ENCODE results near the gene TRIM41. TPM values are rescaled to one million over a fixed set of nuclear protein-coding genes. Genes with fewer than 3 reads are reported as not detected.
A peak's percentile ranks its signal among the peaks of the same experiment; 100 is the strongest.

Gene TRIM41
- total and polyA plus RNA-seq, 2 of the 13 experiments (the other 11 are each of a cell fraction or from before 2014, with no cell fraction given): 10.2 to 16.7 TPM

DNA sequence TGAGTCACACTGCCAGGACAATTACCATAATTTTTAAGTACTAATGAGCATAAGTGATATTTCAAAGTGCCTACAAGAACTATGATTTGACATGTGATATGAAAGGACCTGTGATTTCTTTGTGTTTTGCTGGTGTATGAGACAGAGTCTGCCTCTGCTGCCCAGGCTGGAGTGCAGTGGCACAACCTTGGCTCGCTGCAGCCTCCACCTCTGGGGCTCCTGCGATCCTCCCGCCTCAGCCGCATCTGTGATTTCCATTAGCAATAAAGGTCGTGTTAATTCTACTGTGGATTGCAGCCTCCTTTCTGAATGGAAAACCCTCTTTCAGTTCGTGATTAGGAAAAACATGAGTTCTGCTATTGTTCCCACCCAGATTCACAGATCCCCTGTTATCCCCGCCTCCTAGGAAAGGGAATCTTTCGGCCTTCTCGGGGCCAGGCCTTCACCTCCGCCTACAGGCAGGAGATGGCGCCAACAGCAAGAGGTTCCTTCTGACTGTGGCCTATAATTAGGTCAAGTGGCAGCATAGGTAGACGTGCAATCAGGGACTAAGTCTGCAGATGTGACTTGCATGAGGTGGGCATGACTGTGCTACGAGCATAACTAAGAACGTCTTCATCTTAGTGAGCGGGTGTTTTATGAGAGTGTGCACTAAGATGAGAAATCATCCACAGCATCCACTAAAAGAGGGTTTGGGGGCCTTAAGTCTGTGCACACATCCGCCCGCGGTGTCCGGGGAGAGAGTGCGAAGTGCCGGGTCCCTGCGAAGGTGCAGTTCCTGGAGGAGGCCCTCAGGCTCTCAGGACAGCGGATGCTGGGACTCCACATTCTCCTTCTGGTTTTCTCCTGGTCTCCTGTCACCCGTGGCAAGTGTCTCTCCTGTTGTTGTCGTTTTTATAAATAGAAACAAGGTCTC is 41.2 kb upstream of the TRIM41 start (continued):
- 0 out of 2 replicates have a peak, but pooled peaks have one; percentile 34 for TF ChIP-seq KDM3A (CRISPR knock-in tag; IDR thresholded peaks at IDR 0.05; ENCODE audit: low read depth)
- peak; percentile 98 for TF ChIP-seq PPARG (CRISPR knock-in tag; conservative IDR thresholded peaks at IDR 0.05)
- TF ChIP-seq ZNF687 (CRISPR knock-in tag; IDR thresholded peaks at IDR 0.05): peak; percentile 44; the same call in 1 of the 2 replicates
- TF ChIP-seq ARID5B (CRISPR knock-in tag; IDR thresholded peaks at IDR 0.05): peak; percentile 32; the same call in 1 of the 2 replicates
- peak; percentile 75; the same call in 1 of the 2 replicates for TF ChIP-seq RXRA (CRISPR knock-in tag; IDR thresholded peaks at IDR 0.05)
- peak; percentile 54; the same call in 1 of the 2 replicates for TF ChIP-seq SALL1 (CRISPR knock-in tag; IDR thresholded peaks at IDR 0.05)
- peak; percentile 29 for TF ChIP-seq ZNF781 (CRISPR knock-in tag; IDR thresholded peaks at IDR 0.05; ENCODE audit: borderline replicate concordance, not compliant biosample characterization)
- 0 out of 2 replicates have a peak, but pooled peaks have one; percentile 32 for TF ChIP-seq GATAD1 (CRISPR knock-in tag; IDR thresholded peaks at IDR 0.05)
- TF ChIP-seq MTA1 (CRISPR knock-in tag; IDR thresholded peaks at IDR 0.05; ENCODE audit: borderline replicate concordance): no peak
- TF ChIP-seq GTF3A (CRISPR knock-in tag; conservative IDR thresholded peaks at IDR 0.05): no peak
- no peak for TF ChIP-seq GFI1 (CRISPR knock-in tag; IDR thresholded peaks at IDR 0.05; ENCODE audit: borderline replicate concordance)
- TF ChIP-seq FOXA3 (CRISPR knock-in tag; IDR thresholded peaks at IDR 0.05): peak; percentile 37; the same call in 1 of the 2 replicates
- no peak for TF ChIP-seq CERS6 (CRISPR knock-in tag; IDR thresholded peaks at IDR 0.05)
- TF ChIP-seq ZNF556 (CRISPR knock-in tag; IDR thresholded peaks at IDR 0.05; ENCODE audit: borderline replicate concordance): peak; percentile 76; the same call in 1 of the 2 replicates
- no peak for TF ChIP-seq ZNF557 (CRISPR knock-in tag; IDR thresholded peaks at IDR 0.05)
- no peak for TF ChIP-seq BCL6 (CRISPR knock-in tag; IDR thresholded peaks at IDR 0.05)
- TF ChIP-seq NFKB2 (CRISPR knock-in tag; IDR thresholded peaks at IDR 0.05; ENCODE audit: borderline replicate concordance): no peak
- no peak for TF ChIP-seq HBP1 (CRISPR knock-in tag; IDR thresholded peaks at IDR 0.05; ENCODE audit: low read depth)
